ENCODE results near the gene ROMO1. TPM values are rescaled to one million over a fixed set of nuclear protein-coding genes. Genes with fewer than 3 reads are reported as not detected.
"Not testable (repeated sequence)": the region's sequence is repeated elsewhere in the genome, so short reads cannot be mapped to it uniquely, and the experiment has no call there.

ROMO1 gene
- total and polyA plus RNA-seq, 2 experiments from 2014 or later, result 285 to 634 TPM

DNA sequence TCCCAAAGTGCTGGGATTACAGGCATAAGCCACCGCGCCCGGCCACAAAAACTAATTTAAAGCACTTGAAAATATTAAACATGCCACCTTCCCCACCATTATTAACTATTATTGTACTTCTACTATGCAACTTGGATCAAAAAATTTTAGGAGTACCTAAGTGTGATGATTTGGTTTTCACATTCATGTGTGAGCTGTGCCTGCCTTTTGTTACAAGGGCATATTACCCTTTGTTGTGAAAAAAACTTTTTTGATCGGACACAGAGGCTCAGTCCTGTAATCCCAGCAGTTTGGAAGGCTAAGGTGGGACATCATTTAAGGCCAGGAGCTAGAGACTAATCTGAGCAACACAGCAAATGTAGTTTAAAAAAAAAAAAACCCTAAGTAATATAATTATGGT is 17.1 kb downstream of the ROMO1 start:
- peaks cover 100% of the 10 kb centered on the region for H4K20me1 ChIP-seq (ENCODE audit: insufficient read depth, poor library complexity, severe bottlenecking)
- H2AFZ ChIP-seq, result no peak overlapping the region
- H3K27ac ChIP-seq, result no peak overlapping the region
- no peak overlapping the region for H3K4me3 ChIP-seq
- H3K4me1 ChIP-seq (ENCODE audit: insufficient read depth), result no peaks in the 10 kb centered on the region
- H3K27me3 ChIP-seq, result no peaks in the 10 kb centered on the region
- 93% methylated on average over 4 of the region's 4 CpGs for WGBS (ENCODE audit: low lambda C conversion rate, missing lambda C conversion rate)
- no peak overlapping the region for H3K4me2 ChIP-seq
- no peaks in the 10 kb centered on the region for H3K9me3 ChIP-seq (ENCODE audit: low read depth)
- H3K36me3 ChIP-seq (replicated peaks; ENCODE audit: insufficient read depth, low read depth), result peaks cover 5% of the 10 kb centered on the region
- no peak for DNase-seq (ENCODE audit: low spot score)
- H3K79me2 ChIP-seq, result peaks cover 96% of the 10 kb centered on the region
- TF ChIP-seq, protein P1, sequence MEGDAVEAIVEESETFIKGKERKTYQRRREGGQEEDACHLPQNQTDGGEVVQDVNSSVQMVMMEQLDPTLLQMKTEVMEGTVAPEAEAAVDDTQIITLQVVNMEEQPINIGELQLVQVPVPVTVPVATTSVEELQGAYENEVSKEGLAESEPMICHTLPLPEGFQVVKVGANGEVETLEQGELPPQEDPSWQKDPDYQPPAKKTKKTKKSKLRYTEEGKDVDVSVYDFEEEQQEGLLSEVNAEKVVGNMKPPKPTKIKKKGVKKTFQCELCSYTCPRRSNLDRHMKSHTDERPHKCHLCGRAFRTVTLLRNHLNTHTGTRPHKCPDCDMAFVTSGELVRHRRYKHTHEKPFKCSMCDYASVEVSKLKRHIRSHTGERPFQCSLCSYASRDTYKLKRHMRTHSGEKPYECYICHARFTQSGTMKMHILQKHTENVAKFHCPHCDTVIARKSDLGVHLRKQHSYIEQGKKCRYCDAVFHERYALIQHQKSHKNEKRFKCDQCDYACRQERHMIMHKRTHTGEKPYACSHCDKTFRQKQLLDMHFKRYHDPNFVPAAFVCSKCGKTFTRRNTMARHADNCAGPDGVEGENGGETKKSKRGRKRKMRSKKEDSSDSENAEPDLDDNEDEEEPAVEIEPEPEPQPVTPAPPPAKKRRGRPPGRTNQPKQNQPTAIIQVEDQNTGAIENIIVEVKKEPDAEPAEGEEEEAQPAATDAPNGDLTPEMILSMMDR (IDR thresholded peaks at IDR 0.05; ENCODE audit: poor library complexity), result no peak
- TF ChIP-seq EZH2 (IDR thresholded peaks at IDR 0.05; ENCODE audit: borderline replicate concordance) (no peak), EZH2phosphoT487 (IDR thresholded peaks at IDR 0.05; ENCODE audit: low read depth, severe bottlenecking, unreplicated experiment) (no peak)
- no peaks in the 10 kb centered on the region for H3K9me2 ChIP-seq (replicated peaks; ENCODE audit: insufficient read depth)

DNA sequence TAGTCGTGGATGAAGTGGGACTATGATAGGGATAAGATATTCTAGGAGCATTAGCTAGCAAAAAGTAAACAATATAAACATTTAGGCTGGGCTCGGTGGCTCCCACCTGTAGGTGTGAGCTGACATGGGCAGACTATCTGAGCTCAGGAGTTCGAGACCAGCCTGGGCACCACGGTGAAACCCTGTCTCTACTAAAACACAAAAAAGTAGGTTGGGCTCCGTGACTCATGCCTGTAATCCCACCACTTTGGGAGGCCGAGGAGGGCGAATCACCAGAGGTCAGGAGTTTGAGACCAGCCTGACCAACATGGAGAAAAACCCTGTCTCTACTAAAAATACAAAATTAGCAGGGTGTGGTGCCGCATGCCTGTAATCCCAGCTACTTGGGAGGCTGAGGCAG is 19.1 kb downstream of the ROMO1 start:
- H4K20me1 ChIP-seq (ENCODE audit: insufficient read depth, poor library complexity, severe bottlenecking), result peaks cover 100% of the 10 kb centered on the region
- not testable (repeated sequence) for H3K9me3 ChIP-seq (ENCODE audit: low read depth); H3K9me2 ChIP-seq (replicated peaks; ENCODE audit: insufficient read depth); H3K27ac ChIP-seq; H3K27me3 ChIP-seq; H3K4me2 ChIP-seq; H3K36me3 ChIP-seq (replicated peaks; ENCODE audit: insufficient read depth, low read depth); H3K4me1 ChIP-seq (ENCODE audit: insufficient read depth); DNase-seq (ENCODE audit: low spot score); H2AFZ ChIP-seq; H3K4me3 ChIP-seq
- peaks cover 98% of the 10 kb centered on the region for H3K79me2 ChIP-seq
- 91% methylated on average over 8 of the region's 8 CpGs for WGBS (ENCODE audit: low lambda C conversion rate, missing lambda C conversion rate)

DNA sequence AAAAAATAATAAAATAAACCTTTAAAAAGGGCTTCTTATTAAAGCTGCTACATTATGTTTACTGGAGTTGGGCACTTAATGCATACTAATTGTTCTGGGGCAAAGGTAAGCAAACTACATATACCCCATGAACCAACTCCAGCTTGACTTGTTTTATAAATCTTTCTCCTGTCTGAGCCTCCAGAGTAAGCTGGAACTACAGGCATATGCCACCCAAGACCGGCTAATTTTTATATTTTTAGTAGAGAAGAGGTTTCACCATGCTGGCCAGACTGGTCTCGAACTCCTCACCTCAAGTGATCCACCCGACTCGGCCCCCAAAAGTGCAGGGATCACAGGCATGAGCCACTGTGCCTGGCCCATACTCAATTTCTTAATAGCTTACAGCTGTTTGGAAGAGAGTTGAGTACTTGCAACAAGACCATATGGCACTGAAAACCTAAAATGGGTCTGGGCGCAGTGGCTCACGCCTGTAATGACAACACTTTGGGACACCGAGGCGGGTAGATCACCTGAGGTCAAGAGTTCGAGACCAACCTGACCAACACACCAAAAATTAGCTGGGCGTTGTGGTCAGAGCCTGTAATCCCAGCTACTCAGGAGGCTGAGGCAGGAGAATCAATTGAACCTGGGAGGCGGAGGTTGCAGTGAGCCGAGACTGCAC is 19.9 kb downstream of the ROMO1 start:
- Histone ChIP-seq H3K9me2 (replicated peaks; ENCODE audit: insufficient read depth) (no peaks in the 10 kb centered on the region), H3K4me3 (no peak overlapping the region), H3K4me1 (ENCODE audit: insufficient read depth) (no peaks in the 10 kb centered on the region), H3K79me2 (peaks cover 100% of the 10 kb centered on the region), H3K27me3 (no peaks in the 10 kb centered on the region), H3K36me3 (replicated peaks; ENCODE audit: insufficient read depth, low read depth) (peaks cover 9% of the 10 kb centered on the region), H2AFZ (no peak overlapping the region), H4K20me1 (ENCODE audit: insufficient read depth, poor library complexity, severe bottlenecking) (peaks cover 100% of the 10 kb centered on the region), H3K9me3 (ENCODE audit: low read depth) (no peaks in the 10 kb centered on the region), H3K27ac (no peak overlapping the region), H3K4me2 (no peak overlapping the region)
- 96% methylated on average over 12 of the region's 12 CpGs for WGBS (ENCODE audit: low lambda C conversion rate, missing lambda C conversion rate)
- TF ChIP-seq, protein P1 (IDR thresholded peaks at IDR 0.05; ENCODE audit: poor library complexity), result no peak
- no peak for TF ChIP-seq EZH2phosphoT487 (IDR thresholded peaks at IDR 0.05; ENCODE audit: low read depth, severe bottlenecking, unreplicated experiment)
- no peak for TF ChIP-seq EZH2 (IDR thresholded peaks at IDR 0.05; ENCODE audit: borderline replicate concordance)
- DNase-seq (ENCODE audit: low spot score), result no peak

DNA sequence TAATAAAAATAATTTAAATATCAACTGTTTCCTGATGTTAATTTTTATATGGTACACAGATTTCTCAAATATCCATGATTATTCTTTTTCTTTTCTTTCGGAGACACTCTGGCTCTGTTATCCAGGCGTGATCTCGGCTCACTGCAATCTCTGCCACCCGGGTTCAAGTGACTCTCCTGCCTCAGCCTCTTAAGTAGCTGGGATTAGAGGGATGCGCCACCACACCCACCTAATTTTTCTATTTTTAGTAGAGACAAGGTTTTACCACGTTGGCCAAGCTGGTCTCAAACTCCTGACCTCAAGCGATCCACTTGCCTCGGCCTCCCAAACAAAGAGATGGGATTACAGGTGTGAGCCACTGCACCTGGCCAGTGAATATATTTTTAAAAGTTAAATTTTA is 20.5 kb downstream of the ROMO1 start:
- H3K27ac ChIP-seq, result no peak overlapping the region
- no peaks in the 10 kb centered on the region for H3K9me2 ChIP-seq (replicated peaks; ENCODE audit: insufficient read depth)
- H2AFZ ChIP-seq, result no peak overlapping the region
- H3K4me1 ChIP-seq (ENCODE audit: insufficient read depth), result no peaks in the 10 kb centered on the region
- H3K9me3 ChIP-seq (ENCODE audit: low read depth), result no peaks in the 10 kb centered on the region
- H3K79me2 ChIP-seq, result peaks cover 100% of the 10 kb centered on the region
- no peak overlapping the region for H3K4me2 ChIP-seq
- peaks cover 9% of the 10 kb centered on the region for H3K36me3 ChIP-seq (replicated peaks; ENCODE audit: insufficient read depth, low read depth)
- WGBS (ENCODE audit: low lambda C conversion rate, missing lambda C conversion rate), result 87% methylated on average over 8 of the region's 8 CpGs
- no peak for DNase-seq (ENCODE audit: low spot score)
- H3K27me3 ChIP-seq, result no peaks in the 10 kb centered on the region
- H3K4me3 ChIP-seq, result no peak overlapping the region
- peaks cover 100% of the 10 kb centered on the region for H4K20me1 ChIP-seq (ENCODE audit: insufficient read depth, poor library complexity, severe bottlenecking)
- TF ChIP-seq EZH2 (IDR thresholded peaks at IDR 0.05; ENCODE audit: borderline replicate concordance), result no peak
- TF ChIP-seq EZH2phosphoT487 (IDR thresholded peaks at IDR 0.05; ENCODE audit: low read depth, severe bottlenecking, unreplicated experiment), result no peak
